OCI-M2 (cell line): Measurements from ENCODE around the gene FYCO1.

Experiments
- DNase-seq: peaks from one replicate; lab custom pipeline; 2025; ENCODE audit not compliant: unreplicated experiment; lab: John Stamatoyannopoulos, UW

FYCO1 gene

DNA sequence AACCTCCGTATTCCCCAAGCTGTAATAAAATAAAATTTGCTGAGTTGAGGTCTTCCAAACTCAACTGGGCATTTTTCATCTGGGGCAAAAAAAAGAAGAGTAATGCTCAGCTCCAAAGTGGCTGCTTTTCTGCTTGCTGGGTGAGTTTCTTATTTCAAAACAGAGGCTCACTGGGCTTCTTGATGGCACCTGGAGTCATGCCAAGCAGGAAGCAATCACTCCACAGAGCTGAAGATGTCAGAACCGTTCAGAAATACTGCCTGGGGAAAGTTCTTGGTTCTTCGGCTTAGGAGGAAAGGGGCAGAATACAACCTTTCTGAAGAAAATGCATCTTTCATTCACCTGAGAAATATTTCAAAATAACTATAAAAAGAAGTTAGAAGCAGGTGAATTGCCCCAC is 105.2 kb downstream of the FYCO1 start:
- DNase-seq: no peak

DNA sequence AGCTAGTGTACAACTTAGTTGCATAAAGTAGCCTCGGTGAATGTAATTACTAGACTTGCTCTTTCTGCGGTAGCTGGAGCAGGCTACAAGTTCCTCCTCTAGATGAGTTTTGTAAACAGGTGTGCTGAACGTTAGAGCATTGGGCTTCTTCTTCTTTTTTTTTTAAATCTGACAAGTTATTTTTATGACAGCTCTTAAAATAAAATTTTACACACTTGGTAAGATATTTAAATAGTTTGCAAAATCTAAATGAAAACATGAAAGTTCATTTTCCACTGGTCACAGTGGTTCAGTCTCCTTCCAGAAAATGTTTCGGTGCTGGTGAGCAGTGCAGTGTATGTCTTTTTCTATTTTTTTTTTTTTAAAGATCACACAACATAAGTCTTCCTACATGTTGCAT is 106.3 kb downstream of the FYCO1 start:
- no peak for DNase-seq

DNA sequence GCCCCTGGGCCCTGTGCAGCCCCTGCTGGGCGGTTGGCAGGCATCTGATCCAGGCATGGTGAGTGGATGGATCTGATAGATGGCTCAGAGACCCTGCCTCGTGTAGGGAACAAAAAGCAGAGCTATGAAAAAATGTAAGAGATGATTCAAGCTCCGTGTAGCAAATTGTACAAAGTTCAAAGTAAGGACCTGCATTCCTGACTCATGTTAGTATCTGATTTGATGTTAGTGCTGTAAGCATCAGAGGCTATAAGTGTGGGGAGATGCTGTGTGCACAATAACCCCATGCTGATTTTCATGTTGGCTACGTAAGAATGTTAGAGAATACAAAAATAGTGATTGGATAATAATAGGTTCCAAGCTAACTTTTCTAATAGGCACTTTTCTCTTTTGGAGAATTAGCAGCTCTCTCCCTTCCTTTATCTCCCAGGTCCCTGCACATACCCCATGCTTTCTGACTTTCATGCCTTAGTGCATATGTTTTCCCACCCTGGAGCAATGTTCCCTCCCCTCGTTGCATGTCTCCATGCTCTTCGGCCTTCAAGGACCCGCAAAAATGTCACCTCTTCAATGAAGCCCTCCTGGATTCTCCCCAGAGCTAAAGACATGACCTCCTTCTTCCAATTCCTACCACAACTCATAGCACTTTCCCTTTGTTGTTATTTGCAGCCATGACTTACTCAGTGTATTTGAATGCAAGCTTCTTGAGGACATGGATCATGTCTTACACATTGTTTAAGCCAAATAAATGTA is 107.7 kb downstream of the FYCO1 start:
- DNase-seq: no peak

DNA sequence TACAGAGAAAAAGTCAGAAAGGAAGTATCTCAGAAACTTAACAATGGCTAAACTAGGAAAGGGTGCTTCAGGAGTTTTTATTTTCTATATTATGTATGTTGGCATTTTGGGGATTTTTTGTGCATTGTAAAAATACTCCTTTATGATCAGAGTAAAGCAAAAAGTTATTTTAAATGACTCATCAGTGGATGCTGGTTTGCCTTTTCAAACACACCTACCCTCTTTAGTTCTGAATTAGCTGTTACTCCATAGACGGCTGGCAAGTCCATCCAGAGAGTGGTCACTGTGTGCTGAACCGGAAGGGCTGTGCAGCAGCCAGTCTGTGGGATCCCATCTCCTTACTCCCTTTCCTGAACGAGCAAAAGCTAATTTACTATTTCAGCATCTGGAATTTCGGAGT is 108.3 kb downstream of the FYCO1 start:
- no peak for DNase-seq

DNA sequence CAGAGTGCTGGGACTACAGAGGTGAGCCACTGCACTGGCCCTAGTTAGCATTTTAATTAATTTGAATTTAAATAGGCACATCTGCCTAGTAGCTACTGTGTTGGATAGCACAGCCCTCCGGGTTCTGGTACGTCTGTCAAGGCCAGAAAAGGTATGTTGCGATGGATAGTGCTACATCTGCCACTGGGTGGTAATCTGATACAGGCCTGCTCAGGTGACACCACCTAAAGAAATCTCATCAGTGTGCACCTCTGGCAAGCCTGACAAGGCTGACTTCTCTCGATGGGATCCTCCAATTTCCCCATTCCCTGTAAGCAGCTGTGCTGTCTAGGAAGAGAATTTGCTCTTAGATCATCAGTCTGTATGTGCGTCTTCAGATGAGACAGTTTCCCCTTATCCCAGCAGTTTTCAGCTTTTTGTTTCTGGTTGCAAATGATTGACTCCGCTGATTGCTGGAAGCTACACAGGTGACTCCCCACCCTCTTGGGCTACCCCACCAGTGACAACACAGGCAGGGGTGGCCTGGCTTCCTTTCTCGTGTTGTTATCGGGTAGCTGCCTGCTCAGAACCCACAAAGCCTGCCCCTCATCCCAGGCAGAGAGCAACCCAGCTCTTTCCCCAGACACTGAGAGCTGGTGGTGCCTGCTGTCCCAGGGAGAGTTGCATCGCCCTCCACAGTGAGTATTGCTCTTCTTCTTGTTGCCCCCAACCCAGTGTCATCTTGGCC is 109.5 kb downstream of the FYCO1 start, which contains the start of gene CCR9:
Gene CCR9, plus strand, starts transcription at position 565 of the 727 bp plus-strand sequence. CDS start 8,391 bp downstream, outside the sequence.
- no peak for DNase-seq

DNA sequence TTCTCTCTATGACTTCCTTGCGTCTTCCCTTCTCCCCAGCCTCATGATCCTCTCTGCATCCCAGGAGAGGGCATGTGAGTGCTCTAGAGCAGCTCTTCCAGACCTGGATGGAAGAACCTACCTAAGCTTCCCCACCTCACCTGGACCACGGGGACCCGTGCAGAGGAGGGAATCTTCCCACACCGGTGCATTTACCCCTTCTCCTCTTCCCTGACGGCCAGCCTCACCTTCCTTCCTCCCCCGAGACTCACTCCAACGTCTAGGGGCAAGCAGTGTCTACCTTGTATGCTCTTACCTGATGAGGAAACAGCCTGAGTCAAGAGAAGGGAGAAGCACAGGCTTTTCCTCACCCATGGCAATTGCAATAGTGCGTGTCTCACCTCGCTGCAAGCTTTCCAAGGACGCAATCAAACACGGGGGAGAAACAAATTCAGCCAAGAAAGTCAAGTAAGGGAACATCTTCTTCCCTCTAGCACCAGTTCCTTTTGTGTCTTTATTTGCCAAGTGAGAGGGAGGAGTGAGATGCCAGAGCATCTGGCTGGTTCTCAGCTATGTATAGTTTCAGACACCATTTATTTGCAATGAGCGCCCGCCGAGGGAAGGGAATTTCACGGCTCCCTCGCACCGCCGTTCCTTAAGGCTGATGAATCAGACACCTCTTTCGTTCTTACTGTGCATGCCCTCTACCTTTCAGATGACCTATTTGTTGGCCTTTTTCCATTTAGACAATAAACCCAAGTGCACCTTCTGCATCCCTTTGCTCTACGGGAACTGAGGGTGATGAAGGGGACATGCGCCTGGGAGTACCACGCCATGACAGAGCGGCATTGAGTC is 111.0 kb downstream of the FYCO1 start:
- DNase-seq: no peak

- no peak for DNase-seq
Observed at GRCh38 chr3:45881078-45882022, 114.3 kb downstream of the FYCO1 start.

GRCh38 chr3:45880725-45881077 is 114.9 kb downstream of the FYCO1 start:
- DNase-seq: no peak

DNA sequence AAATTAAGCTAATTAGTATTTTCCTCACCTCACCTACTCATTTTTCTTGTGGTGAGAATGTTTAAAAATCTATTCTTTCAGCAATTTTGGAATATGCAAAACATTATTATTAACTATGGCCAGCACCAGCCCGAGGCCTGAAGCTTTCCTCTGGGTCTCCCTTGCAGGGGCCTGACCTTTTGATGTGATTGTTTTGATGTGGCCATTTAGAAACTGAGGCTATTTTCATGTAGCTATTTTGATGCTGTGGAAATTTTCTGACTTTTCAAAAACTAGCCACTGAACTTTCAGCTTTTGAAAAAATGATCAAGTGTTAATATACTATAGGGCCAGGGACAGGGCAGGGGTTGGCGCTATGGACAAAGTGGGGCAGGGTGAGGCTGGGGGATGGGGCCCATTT is 117.5 kb downstream of the FYCO1 start:
- no peak for DNase-seq

- no peak for DNase-seq
Observed at GRCh38 chr3:45874677-45875346, 120.8 kb downstream of the FYCO1 start.

DNA sequence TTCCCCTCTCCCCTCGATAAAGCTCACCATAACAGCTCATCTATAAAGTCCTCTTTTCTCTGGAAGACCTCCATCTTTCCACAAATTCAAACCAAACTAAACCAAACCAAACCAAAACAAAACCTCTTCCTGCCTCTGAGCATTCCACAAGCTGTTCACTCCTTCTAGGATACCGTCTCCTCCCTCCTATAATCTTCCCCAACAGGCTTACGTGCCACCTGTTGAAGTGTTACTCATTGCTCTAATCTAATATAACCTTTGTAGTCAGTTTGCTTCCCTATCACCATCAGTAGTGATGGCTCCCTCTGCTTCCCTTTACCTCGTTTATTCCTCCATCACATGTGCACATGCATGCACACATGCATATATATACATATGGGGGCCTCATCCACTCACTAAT is 122.0 kb downstream of the FYCO1 start:
- no peak for DNase-seq

- DNase-seq: no peak
Observed at GRCh38 chr3:45873036-45873435, 122.6 kb downstream of the FYCO1 start.

DNA sequence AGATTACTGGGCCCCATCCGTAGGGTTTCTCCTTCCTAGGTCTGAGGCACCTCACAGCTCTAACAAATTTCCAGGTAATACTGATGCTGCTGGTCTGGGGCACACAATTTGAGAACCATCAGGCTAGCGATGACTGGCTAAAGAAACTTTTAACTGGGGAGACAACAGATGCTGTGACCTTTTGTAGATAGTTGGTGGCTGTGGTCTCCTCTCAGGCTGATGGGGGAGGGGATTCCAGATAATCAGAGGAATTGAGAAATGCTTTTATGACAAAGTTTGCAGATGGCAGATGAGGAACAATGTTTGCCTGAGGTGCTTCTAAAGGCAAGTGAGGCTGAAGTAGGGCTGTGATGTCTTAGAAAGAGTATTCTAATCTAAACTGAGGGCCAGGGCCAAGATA is 123.1 kb downstream of the FYCO1 start:
- no peak for DNase-seq

- no peak for DNase-seq
Observed at GRCh38 chr3:45871780-45872179, 123.8 kb downstream of the FYCO1 start.

- DNase-seq: no peak
Observed at GRCh38 chr3:45870099-45870498, 125.5 kb downstream of the FYCO1 start.

- no peak for DNase-seq
Observed at GRCh38 chr3:45869638-45870037, 126.0 kb downstream of the FYCO1 start.

GRCh38 chr3:45868650-45869049 is 127.0 kb downstream of the FYCO1 start:
- DNase-seq: no peak

DNA sequence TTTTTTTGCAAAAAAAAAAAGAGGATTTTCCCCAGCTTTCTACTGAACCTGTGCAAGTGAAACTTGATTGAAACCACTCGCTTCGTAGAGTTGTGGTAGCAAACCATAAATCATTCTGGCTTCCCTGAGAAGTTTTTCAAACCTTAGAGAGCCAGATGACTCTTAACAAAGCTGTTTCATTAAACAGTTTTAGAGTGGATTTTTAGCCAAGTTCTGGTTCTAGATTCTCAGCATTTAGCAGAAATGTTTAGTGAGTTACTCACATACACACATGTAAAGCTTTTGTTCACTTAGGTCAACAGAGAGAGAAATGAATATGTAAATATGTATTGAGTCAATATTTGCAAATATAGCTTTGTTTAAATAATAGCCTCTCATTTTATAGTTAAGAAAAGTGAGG is 127.4 kb downstream of the FYCO1 start:
- no peak for DNase-seq
